GM12872 (cell line): ENCODE data around the gene L3MBTL3.

Experiments
- TF ChIP-seq, protein P1 (sequence below): IDR thresholded peaks from 3 replicates; pipeline ENCODE4 v1.5.1; 2011; ENCODE audit warnings: low read depth, mild to moderate bottlenecking, low read length, moderate library complexity; ENCODE audit not compliant: insufficient read depth

Gene L3MBTL3

DNA sequence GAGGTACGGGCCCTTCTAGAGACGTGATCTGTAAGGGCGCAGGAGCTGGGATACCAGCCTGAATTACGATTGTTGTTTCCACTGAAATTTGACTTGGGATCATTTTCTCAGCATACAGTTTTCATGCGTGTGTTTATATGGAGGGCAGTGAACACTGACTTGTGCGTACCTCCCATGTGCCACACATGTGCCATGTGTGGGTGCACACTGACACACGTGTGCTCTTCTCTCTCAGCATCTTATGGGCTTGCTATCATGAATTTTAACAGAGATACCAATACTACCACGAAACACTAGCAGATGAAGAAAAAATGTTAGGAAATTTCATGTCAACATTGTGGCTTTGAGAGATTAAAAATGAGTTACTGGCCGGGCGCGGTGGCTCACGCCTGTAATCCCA, 39.1 kb downstream of the L3MBTL3 start:
- TF ChIP-seq, protein P1, sequence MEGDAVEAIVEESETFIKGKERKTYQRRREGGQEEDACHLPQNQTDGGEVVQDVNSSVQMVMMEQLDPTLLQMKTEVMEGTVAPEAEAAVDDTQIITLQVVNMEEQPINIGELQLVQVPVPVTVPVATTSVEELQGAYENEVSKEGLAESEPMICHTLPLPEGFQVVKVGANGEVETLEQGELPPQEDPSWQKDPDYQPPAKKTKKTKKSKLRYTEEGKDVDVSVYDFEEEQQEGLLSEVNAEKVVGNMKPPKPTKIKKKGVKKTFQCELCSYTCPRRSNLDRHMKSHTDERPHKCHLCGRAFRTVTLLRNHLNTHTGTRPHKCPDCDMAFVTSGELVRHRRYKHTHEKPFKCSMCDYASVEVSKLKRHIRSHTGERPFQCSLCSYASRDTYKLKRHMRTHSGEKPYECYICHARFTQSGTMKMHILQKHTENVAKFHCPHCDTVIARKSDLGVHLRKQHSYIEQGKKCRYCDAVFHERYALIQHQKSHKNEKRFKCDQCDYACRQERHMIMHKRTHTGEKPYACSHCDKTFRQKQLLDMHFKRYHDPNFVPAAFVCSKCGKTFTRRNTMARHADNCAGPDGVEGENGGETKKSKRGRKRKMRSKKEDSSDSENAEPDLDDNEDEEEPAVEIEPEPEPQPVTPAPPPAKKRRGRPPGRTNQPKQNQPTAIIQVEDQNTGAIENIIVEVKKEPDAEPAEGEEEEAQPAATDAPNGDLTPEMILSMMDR: no peak

DNA sequence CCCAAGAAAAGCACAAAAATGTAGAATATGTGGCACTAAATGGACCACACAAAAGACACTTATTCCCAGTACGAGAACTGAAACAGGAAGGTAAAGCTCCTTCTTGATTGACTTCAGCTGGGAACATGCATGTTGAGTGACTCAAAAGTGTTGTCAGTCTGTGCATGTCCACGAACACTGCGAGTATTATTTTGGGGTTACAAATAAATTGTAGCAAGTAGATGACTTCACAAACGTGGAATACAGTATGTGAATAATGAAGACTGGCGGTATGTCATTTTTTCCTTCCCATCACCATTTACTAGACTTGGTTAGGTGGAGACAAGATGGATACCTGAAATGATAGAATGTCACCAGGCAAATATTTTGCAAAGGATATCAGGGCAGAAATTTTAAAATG, 45.4 kb downstream of the L3MBTL3 start:
- TF ChIP-seq, protein P1: no peak

DNA sequence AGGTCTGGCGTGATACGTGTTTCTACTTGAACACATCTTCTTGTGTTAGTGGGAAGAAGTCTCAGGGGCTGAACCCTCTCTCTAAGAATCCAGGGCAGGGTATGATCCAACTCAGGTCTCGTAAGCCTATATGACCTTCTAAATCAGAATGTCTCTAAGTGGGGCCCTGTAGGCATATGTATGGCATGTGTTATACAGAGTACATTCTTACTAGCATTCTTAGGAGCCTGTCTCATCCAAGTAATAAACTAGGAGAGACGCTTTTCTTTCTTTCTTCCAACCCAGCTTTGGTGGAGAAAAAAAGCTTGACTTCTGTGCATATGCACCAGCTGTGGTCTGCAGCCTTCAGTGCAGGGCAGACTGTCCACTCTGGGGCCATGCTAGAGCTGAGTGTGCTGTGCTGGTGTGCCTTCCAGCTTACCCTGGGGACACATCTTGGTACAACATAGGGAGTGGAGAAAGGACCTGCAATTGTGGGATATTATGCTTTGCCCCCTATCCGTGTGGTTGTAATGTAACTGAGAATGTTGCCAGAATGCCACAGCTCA, 47.3 kb downstream of the L3MBTL3 start:
- TF ChIP-seq, protein P1: no peak

DNA sequence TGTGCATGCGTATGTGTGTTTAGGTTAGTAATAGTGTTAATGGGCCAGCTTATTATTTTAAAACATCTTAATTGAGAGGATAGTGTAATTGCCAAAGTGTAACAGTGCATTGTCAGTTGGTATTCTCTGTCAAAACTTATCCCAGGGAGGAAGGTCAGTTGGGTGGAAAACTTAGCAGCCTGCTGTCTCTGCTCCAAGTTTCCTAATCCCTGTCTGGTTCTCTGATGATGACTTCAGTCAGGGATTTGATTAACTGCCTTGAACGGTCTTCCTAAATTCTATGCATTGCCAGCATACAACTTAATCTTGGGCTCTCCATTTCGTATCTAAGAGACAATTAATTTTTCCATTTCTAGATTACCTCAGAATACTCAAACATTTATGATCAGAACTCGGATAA, 51.1 kb downstream of the L3MBTL3 start:
- TF ChIP-seq, protein P1: no peak

DNA sequence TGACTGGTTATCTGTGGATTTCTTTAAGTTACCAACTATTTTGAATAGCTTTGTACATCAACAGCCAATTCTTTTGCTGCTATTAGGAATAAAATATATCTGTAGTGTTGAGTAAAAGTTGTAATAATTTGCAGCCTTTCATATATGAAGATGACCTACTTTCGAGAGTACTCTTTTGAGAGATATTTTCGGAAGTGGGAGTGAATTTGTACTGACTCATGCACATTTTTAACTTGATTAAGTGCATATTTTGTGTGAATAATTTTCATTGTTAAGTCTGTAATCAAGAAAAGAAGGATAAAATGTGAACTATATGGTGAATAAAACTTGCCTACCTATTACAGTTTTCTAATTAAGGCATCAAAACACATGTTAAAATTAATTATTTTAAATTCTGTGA, 51.9 kb downstream of the L3MBTL3 start:
- TF ChIP-seq, protein P1: no peak

DNA sequence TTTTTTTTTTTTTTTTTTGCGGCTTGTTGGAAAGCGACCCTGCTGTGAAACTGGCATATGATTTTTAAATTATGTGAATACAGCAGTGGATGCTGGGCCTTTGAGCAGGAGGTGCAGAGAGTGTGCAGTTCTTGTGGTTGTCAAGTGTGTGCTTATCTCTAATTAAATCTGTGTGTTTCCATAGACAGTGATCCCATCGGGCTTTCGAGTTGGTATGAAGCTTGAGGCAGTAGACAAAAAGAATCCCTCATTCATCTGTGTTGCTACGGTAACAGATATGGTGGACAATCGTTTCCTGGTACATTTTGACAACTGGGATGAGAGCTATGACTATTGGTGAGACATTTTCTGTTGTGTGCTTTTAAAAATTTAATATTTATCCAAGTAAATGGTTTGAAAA, 52.4 kb downstream of the L3MBTL3 start:
- TF ChIP-seq, protein P1: no peak

DNA sequence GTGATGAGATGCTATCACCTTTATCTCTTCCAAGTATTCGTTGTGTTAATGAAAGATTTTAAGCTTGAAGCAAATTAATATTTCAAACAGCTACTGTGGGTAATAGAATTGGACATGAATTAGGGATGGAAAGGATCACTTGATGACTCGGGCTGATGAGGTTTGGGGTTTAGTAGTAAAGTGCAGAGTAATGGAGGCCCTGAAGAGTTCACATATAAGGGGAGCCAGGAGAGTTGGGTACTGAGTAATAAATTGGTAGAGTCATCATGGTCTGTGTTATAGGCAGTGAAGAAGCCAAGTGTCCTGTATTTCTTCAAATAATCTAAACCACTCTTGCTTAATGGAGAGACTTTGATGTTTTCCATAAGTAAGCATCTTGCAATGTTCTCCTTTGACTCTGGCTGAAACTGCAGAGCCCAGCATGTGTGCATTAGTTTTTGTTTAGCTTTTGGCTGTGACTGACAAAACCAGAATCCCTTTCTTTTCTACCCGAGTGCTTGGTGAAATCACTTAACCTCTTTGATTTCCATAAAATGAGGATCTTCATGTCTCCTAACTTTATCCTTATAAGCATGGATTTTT, 57.6 kb downstream of the L3MBTL3 start:
- TF ChIP-seq, protein P1: no peak
